ENCODE measurements around the gene ENTPD1.

- TF ChIP-seq EGR2 (tag by site-specific recombination; IDR thresholded peaks at IDR 0.05; ENCODE audit: low read depth) = no peak
- TF ChIP-seq CTCF (tag by site-specific recombination; IDR thresholded peaks at IDR 0.05) = no peak
Observed at GRCh38 chr10:95795602-95796001, 39.6 kb downstream of the ENTPD1 start.

Measured in HEK293 (cell line).